ENCODE measurements around the gene GALNT10.

- TF ChIP-seq CTCF (IDR thresholded peaks at IDR 0.05) = no peak
- no peak for TF ChIP-seq EZH2 (IDR thresholded peaks at IDR 0.05)
Measured at GRCh38 chr5:154395407-154396106, 205.0 kb downstream of the GALNT10 start.
